Gastroesophageal sphincter (tissue), 3 donors: ENCODE data around the gene APBB3.

Experiments
- CTCF ChIP-seq, 4 experiments: fragments of 200-600 bp in 2 of 4; fragments of 450-650 bp in 2 of 4; sonication (generic) in 1 of 4; IDR thresholded peaks; one replicate each; pipeline ENCODE4 v1.5.1; 2017 to 2019; ENCODE audit warnings: antibody characterized with exemption in 4 of 4, mild to moderate bottlenecking in 2 of 4, moderate library complexity in 2 of 4
- POLR2A ChIP-seq, 2 donors: fragments of 450-650 bp; IDR thresholded peaks; one replicate each; pipeline ENCODE4 v1.6.1; 2017; ENCODE audit warnings: antibody characterized with exemption in 2 of 2, mild to moderate bottlenecking in 2 of 2, moderate library complexity in 1 of 2
- POLR2AphosphoS5 ChIP-seq: sonication (generic); formaldehyde crosslinking; IDR thresholded peaks from one replicate; pipeline ENCODE4 v1.6.1; 2017; ENCODE audit warnings: antibody characterized with exemption

DNA sequence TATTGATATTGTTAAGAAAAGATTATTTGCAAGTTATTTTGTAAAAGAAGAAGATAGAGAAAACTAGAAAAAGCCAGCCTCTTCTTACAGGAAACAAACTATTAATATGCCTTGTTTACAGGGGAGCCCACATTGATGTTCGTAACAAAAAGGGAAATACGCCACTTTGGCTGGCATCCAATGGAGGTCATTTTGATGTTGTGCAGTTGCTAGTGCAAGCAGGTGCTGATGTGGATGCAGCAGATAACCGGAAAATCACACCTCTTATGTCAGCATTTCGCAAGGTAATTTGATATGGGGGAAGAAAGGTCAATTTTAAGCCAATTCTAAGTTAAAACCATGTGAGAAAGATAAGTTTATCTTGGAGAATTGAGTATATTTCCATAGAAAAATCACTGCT, 54.5 kb downstream of the APBB3 start:
- TF ChIP-seq CTCF (IDR thresholded peaks at IDR 0.05) = no peak
- no peak for TF ChIP-seq POLR2AphosphoS5
- TF ChIP-seq POLR2A (IDR thresholded peaks at IDR 0.05) = no peak
